HepG2 (cell line): ENCODE data around the gene RASGRF1. TPM values are rescaled to one million over a fixed set of nuclear protein-coding genes. Genes with fewer than 3 reads are reported as not detected.
A peak's percentile ranks its signal among the peaks of the same experiment; 100 is the strongest.

Experiments used
- ATAC-seq: fragments of 200-7000 bp; cut with Tn5 transposase; 3 replicates; pipeline ENCODE4 v1.9.1; 2020; ENCODE audit warnings: mild to moderate bottlenecking, moderate library complexity
- BruUV-seq: library from RNA; stranded (reverse); fragments of 400-500 nt; replicated peaks from 2 replicates; lab custom pipeline; 2021; lab: Mats Ljungman, UMichigan
- CTCF ChIA-PET: fragments of 300-600 bp; formaldehyde crosslinking; extraction: SDS; loops from one replicate; lab custom pipeline; 2021; ENCODE audit warnings: low total read pairs, inconsistent platforms, low intra/inter-chr PET ratio; lab: Yijun Ruan, JAX
- POLR2A ChIA-PET: fragments of 350-600 bp; sonication (Branson Sonifier 250); formaldehyde crosslinking; loops from one replicate; lab custom pipeline; 2020; ENCODE audit warnings: antibody characterized with exemption, inconsistent platforms; lab: Yijun Ruan, JAX
- DNase-seq: peaks from one replicate; pipeline ENCODE4 v3.0.0-alpha.2; 2015; ENCODE audit warnings: low spot score
- FAIRE-seq: peaks from 3 replicates; lab custom pipeline; 2011; peaks lifted over from hg19 to GRCh38; lab: Jason Lieb, UNC
- H2AFZ ChIP-seq: one replicate; pipeline ENCODE4 v1.6.1; 2011; ENCODE audit warnings: low read length, inconsistent platforms
- H3K27ac ChIP-seq: fragments of 300-600 bp; 3 replicates; pipeline ENCODE4 v1.8.0; 2011; ENCODE audit warnings: mixed run types, mild to moderate bottlenecking, mixed read lengths, low read length, inconsistent platforms; ENCODE audit not compliant: insufficient read depth; ENCODE audit errors: extremely low read length
- H3K27me3 ChIP-seq, 2 experiments: fragments of 200-600 bp in 1 of 2; 2 replicates in 1 of 2; 3 replicates in 1 of 2; pipeline versions ENCODE4 v1.6.0 to v1.8.0; 2011; ENCODE audit warnings: low read length in 2 of 2, mild to moderate bottlenecking in 2 of 2, moderate library complexity in 2 of 2, inconsistent platforms in 1 of 2; ENCODE audit not compliant: insufficient read depth in 2 of 2, control insufficient read depth in 1 of 2
- H3K36me3 ChIP-seq, 2 experiments: fragments of 200-600 bp in 1 of 2; replicated peaks in 1 of 2; 2 replicates in 1 of 2; 3 replicates in 1 of 2; pipeline versions ENCODE4 v1.5.1 to v1.8.0; 2011; ENCODE audit warnings: low read length in 2 of 2, inconsistent platforms in 1 of 2; ENCODE audit not compliant: insufficient read depth in 2 of 2, control insufficient read depth in 1 of 2
- H3K4me1 ChIP-seq: 2 replicates; pipeline ENCODE4 v1.5.1; 2012; ENCODE audit warnings: low read length, inconsistent platforms; ENCODE audit not compliant: insufficient read depth
- H3K4me2 ChIP-seq: 2 replicates; pipeline ENCODE4 v1.6.0; 2011; ENCODE audit warnings: low read depth, low read length, inconsistent platforms
- H3K4me3 ChIP-seq, 3 experiments: fragments of 200-600 bp in 1 of 3; sonication (generic), shearing (Covaris generic) in 1 of 3; replicated peaks in 1 of 3; 2 replicates each; pipeline ENCODE4 v1.5.1; 2011 to 2016; ENCODE audit warnings: low read length in 3 of 3, inconsistent platforms in 2 of 3, low read depth in 2 of 3, mild to moderate bottlenecking in 2 of 3, control low read depth in 1 of 3, mixed read lengths in 1 of 3; ENCODE audit not compliant: insufficient read depth in 1 of 3
- H3K79me2 ChIP-seq: one replicate; pipeline ENCODE4 v1.6.1; 2011; ENCODE audit warnings: low read length, inconsistent platforms; ENCODE audit not compliant: insufficient read depth
- H3K9ac ChIP-seq: 2 replicates; pipeline ENCODE4 v1.6.0; 2011; ENCODE audit warnings: mild to moderate bottlenecking, low read depth, low read length, inconsistent platforms; ENCODE audit not compliant: insufficient read depth
- H3K9me3 ChIP-seq: 2 replicates; pipeline ENCODE4 v1.5.1; 2012; ENCODE audit warnings: mild to moderate bottlenecking, low read length
- H4K20me1 ChIP-seq: 2 replicates; pipeline ENCODE4 v1.6.0; 2011; ENCODE audit warnings: inconsistent platforms, mild to moderate bottlenecking, low read length, moderate library complexity; ENCODE audit not compliant: insufficient read depth
- CERS6 ChIP-seq: sonication (generic); formaldehyde crosslinking; IDR thresholded peaks from 2 replicates; pipeline ENCODE4 v1.5.0; 2020; ENCODE audit warnings: missing genetic modification reagents
- ZNF18 ChIP-seq: sonication (generic); formaldehyde crosslinking; IDR thresholded peaks from 2 replicates; pipeline ENCODE4 v1.8.0; 2022; ENCODE audit warnings: mild to moderate bottlenecking, missing genetic modification reagents; ENCODE audit not compliant: insufficient replicate concordance
- ZNF768 ChIP-seq: sonication (generic); formaldehyde crosslinking; IDR thresholded peaks from 2 replicates; pipeline ENCODE4 v1.4.0; 2020; ENCODE audit warnings: missing genetic modification reagents
- WGBS: methylation state at CpG from one replicate; pipeline ENCODE4 v1.1.6; 2017; ENCODE audit warnings: low lambda C conversion rate; 5-methylcytosine and 5-hydroxymethylcytosine counted together
- in situ Hi-C: cut with HindIII; loops from 2 replicates; pipeline ENCODE4 v1.10.0; 2017; ENCODE audit warnings: low pct_unique_long_range_greater_than_20kb; ENCODE audit not compliant: extremely low pct_ligation_motif_present
- intact Hi-C: fragments of 100-400 bp; cut with micrococcal nuclease; formaldehyde crosslinking; loops from one replicate; pipeline ENCODE4 v1.10.0; 2022; ENCODE audit not compliant: unreplicated experiment
- polyA plus RNA-seq, 8 experiments: library from polyadenylated mRNA; depleted of rRNA in 3 of 8; stranded (reverse) in 7 of 8; unstranded in 1 of 8; fragments of >200 nt; fragmentation: Illumina TruSeq in 4 of 8; extraction: Trizol in 4 of 8; gene quantifications; 2 replicates each; pipeline versions ENCODE4 v1.2.1 to v1.2.3, GENCODE V29; 2011 to 2016; ENCODE audit warnings: low read depth in 4 of 8, missing spikeins in 1 of 8, mixed read lengths in 1 of 8; ENCODE audit not compliant: insufficient read depth in 1 of 8
- total RNA-seq, 5 experiments: library from RNA; depleted of rRNA; stranded (reverse); fragments of >200 nt; fragmentation: Illumina TruSeq; extraction: Trizol; gene quantifications; 2 replicates each; pipeline ENCODE4 v1.2.3, GENCODE V29; 2016; ENCODE audit warnings: low read depth in 1 of 5

RASGRF1 gene
- total and polyA plus RNA-seq, 2 of the 13 experiments (the other 11 are each of a cell fraction or from before 2014, with no cell fraction given): 0.55 to 3.0 TPM

- ChIA-PET POLR2A (no interaction called here), CTCF (no interaction called here)
- Histone ChIP-seq H3K4me1 (0 out of 2 replicates have a peak, but pooled peaks cover 5% of the 10 kb centered on the region), H3K9ac (no peak overlapping the region), H3K27me3 (no peaks in the 10 kb centered on the region; a peak in 1 of 5 replicates), H3K9me3 (no peaks in the 10 kb centered on the region), H3K4me3 (no peak overlapping the region), H3K79me2 (no peaks in the 10 kb centered on the region), H3K36me3 (no peaks in the 10 kb centered on the region), H4K20me1 (no peaks in the 10 kb centered on the region), H3K27ac (no peak overlapping the region), H2AFZ (no peak overlapping the region), H3K4me2 (no peak overlapping the region)
- in situ Hi-C loops (no loop called here), intact Hi-C loops (no loop called here)
- DNase-seq: no peak
- WGBS: 45% methylated on average over 9 of the region's 10 CpGs
- TF ChIP-seq ZNF18 (CRISPR knock-in tag) (no peak), CERS6 (CRISPR knock-in tag) (no peak), ZNF768 (peak; percentile 68; the same call in 1 of the 2 replicates)
- no peak for FAIRE-seq
- BruUV-seq: no TSS peak
- no peak for ATAC-seq
These were observed 42.7 kb downstream of the RASGRF1 start for GRCh38 chr15:79047676-79048439.
